Measurements from ENCODE around the gene PLCB2.

DNA sequence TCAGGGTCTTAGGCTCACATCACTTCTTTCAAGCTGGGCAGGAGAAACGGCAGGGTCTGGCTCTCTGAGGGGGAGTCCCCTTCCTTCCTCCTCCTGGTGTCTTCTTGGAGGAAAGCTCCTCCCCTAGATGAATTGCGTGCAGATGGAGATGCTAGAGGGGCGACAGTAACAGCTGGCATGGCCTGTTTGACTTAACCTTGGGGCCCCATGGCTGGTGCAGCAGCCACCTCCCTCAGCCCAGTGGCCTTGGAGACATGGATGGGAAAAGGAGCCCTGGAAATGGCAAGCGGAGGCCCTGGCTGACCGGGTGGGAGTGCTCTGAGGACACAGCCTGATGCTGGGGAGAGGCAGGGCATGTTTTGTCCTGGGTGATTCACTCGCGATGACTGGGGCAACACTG lies 48.7 kb downstream of the PLCB2 start:
- TF ChIP-seq, protein P1, sequence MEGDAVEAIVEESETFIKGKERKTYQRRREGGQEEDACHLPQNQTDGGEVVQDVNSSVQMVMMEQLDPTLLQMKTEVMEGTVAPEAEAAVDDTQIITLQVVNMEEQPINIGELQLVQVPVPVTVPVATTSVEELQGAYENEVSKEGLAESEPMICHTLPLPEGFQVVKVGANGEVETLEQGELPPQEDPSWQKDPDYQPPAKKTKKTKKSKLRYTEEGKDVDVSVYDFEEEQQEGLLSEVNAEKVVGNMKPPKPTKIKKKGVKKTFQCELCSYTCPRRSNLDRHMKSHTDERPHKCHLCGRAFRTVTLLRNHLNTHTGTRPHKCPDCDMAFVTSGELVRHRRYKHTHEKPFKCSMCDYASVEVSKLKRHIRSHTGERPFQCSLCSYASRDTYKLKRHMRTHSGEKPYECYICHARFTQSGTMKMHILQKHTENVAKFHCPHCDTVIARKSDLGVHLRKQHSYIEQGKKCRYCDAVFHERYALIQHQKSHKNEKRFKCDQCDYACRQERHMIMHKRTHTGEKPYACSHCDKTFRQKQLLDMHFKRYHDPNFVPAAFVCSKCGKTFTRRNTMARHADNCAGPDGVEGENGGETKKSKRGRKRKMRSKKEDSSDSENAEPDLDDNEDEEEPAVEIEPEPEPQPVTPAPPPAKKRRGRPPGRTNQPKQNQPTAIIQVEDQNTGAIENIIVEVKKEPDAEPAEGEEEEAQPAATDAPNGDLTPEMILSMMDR (IDR thresholded peaks at IDR 0.05; ENCODE audit: insufficient read depth, low read length): no peak
- no peak for TF ChIP-seq POLR2AphosphoS5 (IDR thresholded peaks at IDR 0.05; ENCODE audit: low read depth)
- TF ChIP-seq, protein P2, sequence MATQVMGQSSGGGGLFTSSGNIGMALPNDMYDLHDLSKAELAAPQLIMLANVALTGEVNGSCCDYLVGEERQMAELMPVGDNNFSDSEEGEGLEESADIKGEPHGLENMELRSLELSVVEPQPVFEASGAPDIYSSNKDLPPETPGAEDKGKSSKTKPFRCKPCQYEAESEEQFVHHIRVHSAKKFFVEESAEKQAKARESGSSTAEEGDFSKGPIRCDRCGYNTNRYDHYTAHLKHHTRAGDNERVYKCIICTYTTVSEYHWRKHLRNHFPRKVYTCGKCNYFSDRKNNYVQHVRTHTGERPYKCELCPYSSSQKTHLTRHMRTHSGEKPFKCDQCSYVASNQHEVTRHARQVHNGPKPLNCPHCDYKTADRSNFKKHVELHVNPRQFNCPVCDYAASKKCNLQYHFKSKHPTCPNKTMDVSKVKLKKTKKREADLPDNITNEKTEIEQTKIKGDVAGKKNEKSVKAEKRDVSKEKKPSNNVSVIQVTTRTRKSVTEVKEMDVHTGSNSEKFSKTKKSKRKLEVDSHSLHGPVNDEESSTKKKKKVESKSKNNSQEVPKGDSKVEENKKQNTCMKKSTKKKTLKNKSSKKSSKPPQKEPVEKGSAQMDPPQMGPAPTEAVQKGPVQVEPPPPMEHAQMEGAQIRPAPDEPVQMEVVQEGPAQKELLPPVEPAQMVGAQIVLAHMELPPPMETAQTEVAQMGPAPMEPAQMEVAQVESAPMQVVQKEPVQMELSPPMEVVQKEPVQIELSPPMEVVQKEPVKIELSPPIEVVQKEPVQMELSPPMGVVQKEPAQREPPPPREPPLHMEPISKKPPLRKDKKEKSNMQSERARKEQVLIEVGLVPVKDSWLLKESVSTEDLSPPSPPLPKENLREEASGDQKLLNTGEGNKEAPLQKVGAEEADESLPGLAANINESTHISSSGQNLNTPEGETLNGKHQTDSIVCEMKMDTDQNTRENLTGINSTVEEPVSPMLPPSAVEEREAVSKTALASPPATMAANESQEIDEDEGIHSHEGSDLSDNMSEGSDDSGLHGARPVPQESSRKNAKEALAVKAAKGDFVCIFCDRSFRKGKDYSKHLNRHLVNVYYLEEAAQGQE (IDR thresholded peaks at IDR 0.05; ENCODE audit: insufficient replicate concordance, low read depth): no peak
